Uterus (tissue), 2 donors: Measurements from ENCODE around the gene PLEKHA7.

ENCODE experiments used
- POLR2A ChIP-seq, 2 donors: fragments of 450-650 bp; IDR thresholded peaks; one replicate each; pipeline ENCODE4 v1.6.1; 2016; ENCODE audit warnings: antibody characterized with exemption in 2 of 2, mild to moderate bottlenecking in 1 of 2, moderate library complexity in 1 of 2
- TF ChIP-seq, protein P1 (sequence below), 4 experiments: fragments of 200-600 bp in 2 of 4; fragments of 450-650 bp in 2 of 4; sonication (generic) in 2 of 4; IDR thresholded peaks; one replicate each; pipeline ENCODE4 v1.5.1; 2016 to 2019; ENCODE audit warnings: antibody characterized with exemption in 4 of 4, mild to moderate bottlenecking in 2 of 4, moderate library complexity in 1 of 4

DNA sequence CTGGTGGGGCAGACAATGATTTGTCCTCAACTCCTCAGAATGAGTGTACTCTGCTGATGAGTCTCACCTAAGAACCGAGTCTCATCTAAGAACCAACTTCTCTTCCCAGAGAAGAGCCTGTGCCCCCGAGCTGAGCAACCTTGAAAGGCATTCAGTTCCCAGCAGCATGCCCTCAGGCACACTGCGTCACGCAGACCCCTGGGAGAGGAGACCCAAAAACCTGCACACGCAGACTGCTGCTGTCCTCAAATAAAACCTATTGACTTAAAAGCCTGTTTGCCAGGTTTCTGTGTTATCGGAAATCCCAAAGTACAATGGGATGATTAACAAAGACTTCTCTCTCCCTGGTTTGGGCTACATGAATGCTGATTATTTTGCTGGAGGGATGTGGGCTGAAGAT lies 154.6 kb downstream of the PLEKHA7 start:
- TF ChIP-seq, protein P1, sequence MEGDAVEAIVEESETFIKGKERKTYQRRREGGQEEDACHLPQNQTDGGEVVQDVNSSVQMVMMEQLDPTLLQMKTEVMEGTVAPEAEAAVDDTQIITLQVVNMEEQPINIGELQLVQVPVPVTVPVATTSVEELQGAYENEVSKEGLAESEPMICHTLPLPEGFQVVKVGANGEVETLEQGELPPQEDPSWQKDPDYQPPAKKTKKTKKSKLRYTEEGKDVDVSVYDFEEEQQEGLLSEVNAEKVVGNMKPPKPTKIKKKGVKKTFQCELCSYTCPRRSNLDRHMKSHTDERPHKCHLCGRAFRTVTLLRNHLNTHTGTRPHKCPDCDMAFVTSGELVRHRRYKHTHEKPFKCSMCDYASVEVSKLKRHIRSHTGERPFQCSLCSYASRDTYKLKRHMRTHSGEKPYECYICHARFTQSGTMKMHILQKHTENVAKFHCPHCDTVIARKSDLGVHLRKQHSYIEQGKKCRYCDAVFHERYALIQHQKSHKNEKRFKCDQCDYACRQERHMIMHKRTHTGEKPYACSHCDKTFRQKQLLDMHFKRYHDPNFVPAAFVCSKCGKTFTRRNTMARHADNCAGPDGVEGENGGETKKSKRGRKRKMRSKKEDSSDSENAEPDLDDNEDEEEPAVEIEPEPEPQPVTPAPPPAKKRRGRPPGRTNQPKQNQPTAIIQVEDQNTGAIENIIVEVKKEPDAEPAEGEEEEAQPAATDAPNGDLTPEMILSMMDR (IDR thresholded peaks at IDR 0.05): no peak
- TF ChIP-seq POLR2A (IDR thresholded peaks at IDR 0.05): no peak
